ENCODE data around the gene CCDC148.

The CCDC148 gene

GRCh38 chr2:158486150-158486969 is 29.8 kb upstream of the CCDC148 start:
- no peak for TF ChIP-seq CTCF (IDR thresholded peaks at IDR 0.05; ENCODE audit: insufficient read depth, low read length, missing control alignments)
- no peak for DNase-seq (ENCODE audit: low read depth, low spot score)
- ChIA-PET CTCF (interaction anchor here (0.8 to 1.4 kb wide), 5 partner anchors 11 to 306 kb away, joined by 3 to 4 read pairs (median 3); no protein-coding TSS in a partner anchor), POLR2A (no interaction called here)
- H3K4me3 ChIP-seq (ENCODE audit: low read depth, low read length): no peak overlapping the region

GRCh38 chr2:158484892-158485556 is 28.5 kb upstream of the CCDC148 start:
- TF ChIP-seq CTCF (IDR thresholded peaks at IDR 0.05; ENCODE audit: insufficient read depth, low read length, missing control alignments): no peak
- no peak overlapping the region for H3K4me3 ChIP-seq (ENCODE audit: low read depth, low read length)
- POLR2A ChIA-PET: no interaction called here
- CTCF ChIA-PET: interaction anchor here (0.6 to 1.4 kb wide), 5 partner anchors 10 to 305 kb away, joined by 3 to 5 read pairs (median 3); no protein-coding TSS in a partner anchor
- no peak for DNase-seq (ENCODE audit: low read depth, low spot score)

- CTCF ChIA-PET: interaction anchor here (1.3 kb wide), 1 partner anchor 20 kb away, joined by 4 read pairs; no protein-coding TSS in a partner anchor
Measured at GRCh38 chr2:158482594-158482993, 26.0 kb upstream of the CCDC148 start.

GRCh38 chr2:158481116-158481515 is 24.6 kb upstream of the CCDC148 start:
- ChIA-PET CTCF (no interaction called here), POLR2A (no interaction called here)
- no peak overlapping the region for H3K4me3 ChIP-seq (ENCODE audit: low read depth, low read length)
- no peak for TF ChIP-seq CTCF (IDR thresholded peaks at IDR 0.05; ENCODE audit: insufficient read depth, low read length, missing control alignments)
- DNase-seq (ENCODE audit: low read depth, low spot score): no peak

More at GRCh38 chr2:158482594-158482993, 26.0 kb upstream of the CCDC148 start:
- no peak overlapping the region for H3K4me3 ChIP-seq (ENCODE audit: low read depth, low read length)
- POLR2A ChIA-PET: no interaction called here
- DNase-seq (ENCODE audit: low read depth, low spot score): no peak
- TF ChIP-seq CTCF (IDR thresholded peaks at IDR 0.05; ENCODE audit: insufficient read depth, low read length, missing control alignments): no peak

- no peak for DNase-seq (ENCODE audit: low read depth, low spot score)
- POLR2A ChIA-PET: no interaction called here
- no peak for TF ChIP-seq CTCF (IDR thresholded peaks at IDR 0.05; ENCODE audit: insufficient read depth, low read length, missing control alignments)
- H3K4me3 ChIP-seq (ENCODE audit: low read depth, low read length): no peak overlapping the region
- CTCF ChIA-PET: interaction anchor here (0.8 kb wide), 1 partner anchor 276 kb away, joined by 3 read pairs; no protein-coding TSS in a partner anchor
Measured at GRCh38 chr2:158478816-158479215, 22.3 kb upstream of the CCDC148 start.

- no peak for DNase-seq (ENCODE audit: low read depth, low spot score)
- H3K4me3 ChIP-seq (ENCODE audit: low read depth, low read length): no peak overlapping the region
- ChIA-PET POLR2A (no interaction called here), CTCF (interaction anchor here (0.8 to 2.5 kb wide), 4 partner anchors 10 to 277 kb away, joined by 3 to 11 read pairs (median 4); partner anchors contain the start of genes CCDC148 and PKP4)
- TF ChIP-seq CTCF (IDR thresholded peaks at IDR 0.05; ENCODE audit: insufficient read depth, low read length, missing control alignments): no peak
Measured at GRCh38 chr2:158478237-158478636, 21.7 kb upstream of the CCDC148 start.
